A549 (cell line): ENCODE data around the gene TRIO. TPM values are rescaled to one million over a fixed set of nuclear protein-coding genes. Genes with fewer than 3 reads are reported as not detected.

Experiments used
- ATAC-seq, 2 experiments: fragments of 200-7000 bp in 1 of 2; fragments of >200 bp in 1 of 2; cut with Nextera tagmentation in 1 of 2; cut with Tn5 transposase in 1 of 2; 3 replicates each; pipeline versions ENCODE4 v1.8.0 to v1.9.1; 2018 to 2020; ENCODE audit warnings: mild to moderate bottlenecking in 1 of 2, moderate library complexity in 1 of 2
- CTCF ChIA-PET: fragments of 300-600 bp; sonication (Branson Sonifier 250); formaldehyde crosslinking; extraction: SDS; loops from one replicate; lab custom pipeline; 2021; ENCODE audit warnings: antibody characterized with exemption, inconsistent platforms; lab: Yijun Ruan, JAX
- POLR2A ChIA-PET: fragments of 350-600 bp; formaldehyde crosslinking; extraction: SDS; loops from one replicate; lab custom pipeline; 2021; ENCODE audit warnings: antibody characterized with exemption, inconsistent platforms; lab: Yijun Ruan, JAX
- DNase-seq, 2 experiments: peaks; one replicate each; pipeline versions ENCODE4 v3.0.0 to v3.0.0-alpha.2; 2011 to 2016; ENCODE audit warnings: low read depth in 1 of 2, low spot score in 1 of 2
- FAIRE-seq: peaks from 2 replicates; lab custom pipeline; 2011; peaks lifted over from hg19 to GRCh38; lab: Jason Lieb, UNC
- H3K27ac ChIP-seq, 2 experiments: fragments of >200 bp; sonication (Bioruptor Twin); formaldehyde crosslinking; 3 replicates each; pipeline ENCODE4 v1.5.1; 2016 to 2017
- H3K4me1 ChIP-seq: fragments of >200 bp; sonication (Bioruptor Twin); formaldehyde crosslinking; 3 replicates; pipeline ENCODE4 v1.6.1; 2016
- H3K4me2 ChIP-seq: fragments of >200 bp; sonication (Bioruptor Twin); formaldehyde crosslinking; 3 replicates; pipeline ENCODE4 v1.6.1; 2016
- H3K4me3 ChIP-seq: fragments of >200 bp; sonication (Bioruptor Twin); formaldehyde crosslinking; 3 replicates; pipeline ENCODE4 v1.5.1; 2016
- H3K9me3 ChIP-seq: fragments of >200 bp; sonication (Bioruptor Twin); formaldehyde crosslinking; 3 replicates; pipeline ENCODE4 v1.6.1; 2016
- BHLHE40 ChIP-seq: IDR thresholded peaks from 2 replicates; pipeline ENCODE4 v1.6.1; 2012; ENCODE audit warnings: low read depth, low read length, inconsistent platforms
- CBX2 ChIP-seq: fragments of 200-600 bp; sonication (generic); IDR thresholded peaks from 2 replicates; pipeline ENCODE4 v1.6.1; 2016; ENCODE audit warnings: low read depth, mild to moderate bottlenecking, borderline replicate concordance
- CBX8 ChIP-seq: fragments of 200-600 bp; sonication (generic); IDR thresholded peaks from 2 replicates; pipeline ENCODE4 v1.6.1; 2016
- CHD2 ChIP-seq: fragments of 150-350 bp; IDR thresholded peaks from 2 replicates; pipeline ENCODE4 v1.6.1; 2014; ENCODE audit warnings: low read length; ENCODE audit not compliant: partially characterized antibody
- EHF ChIP-seq: fragments of 250-450 bp; sonication (Bioruptor Pico); IDR thresholded peaks from 2 replicates; pipeline ENCODE4 v1.5.0; 2020; ENCODE audit warnings: mild to moderate bottlenecking
- FOSB ChIP-seq: fragments of 250-450 bp; sonication (Bioruptor Pico); IDR thresholded peaks from 2 replicates; pipeline ENCODE4 v1.5.0; 2020; ENCODE audit warnings: mild to moderate bottlenecking, moderate library complexity
- FOSL2 ChIP-seq, 2 experiments: fragments of 450-650 bp in 1 of 2; fragments of >200 bp in 1 of 2; sonication (Bioruptor Twin) in 1 of 2; formaldehyde crosslinking; IDR thresholded peaks; 2 replicates each; pipeline versions ENCODE4 v1.5.0 to v1.6.1; 2016 to 2020; ENCODE audit warnings: mild to moderate bottlenecking in 1 of 2, moderate library complexity in 1 of 2
- HDAC2 ChIP-seq: fragments of 200-600 bp; sonication (generic); IDR thresholded peaks from 2 replicates; pipeline ENCODE4 v1.6.1; 2016
- HOXA7 ChIP-seq: fragments of 250-450 bp; sonication (Bioruptor Pico); IDR thresholded peaks from 2 replicates; pipeline ENCODE4 v1.5.0; 2020; ENCODE audit warnings: mild to moderate bottlenecking, moderate library complexity
- HOXB13 ChIP-seq: fragments of 250-450 bp; sonication (Bioruptor Pico); IDR thresholded peaks from 2 replicates; pipeline ENCODE4 v1.5.0; 2020; ENCODE audit warnings: low read depth, mild to moderate bottlenecking, moderate library complexity
- JUN ChIP-seq, 2 experiments: fragments of >200 bp; sonication (Bioruptor Twin); formaldehyde crosslinking; IDR thresholded peaks; 2 replicates in 1 of 2; 3 replicates in 1 of 2; pipeline ENCODE4 v1.6.1; 2016 to 2017
- KDM1A ChIP-seq: fragments of 200-600 bp; sonication (generic); IDR thresholded peaks from 2 replicates; pipeline ENCODE4 v1.6.1; 2016; ENCODE audit warnings: low read depth, mild to moderate bottlenecking
- MYC ChIP-seq: IDR thresholded peaks from 2 replicates; pipeline ENCODE4 v1.6.1; 2012; ENCODE audit warnings: mild to moderate bottlenecking, inconsistent platforms, low read length, improper control_type of control experiment, borderline replicate concordance
- NFE2L2 ChIP-seq: fragments of 150-350 bp; conservative IDR thresholded peaks from 2 replicates; pipeline ENCODE4 v1.6.1; 2014; ENCODE audit warnings: low read length
- NPAS2 ChIP-seq: fragments of 250-450 bp; sonication (Bioruptor Pico); IDR thresholded peaks from 2 replicates; pipeline ENCODE4 v1.8.0; 2022; ENCODE audit warnings: mild to moderate bottlenecking, moderate library complexity, borderline replicate concordance
- PHF8 ChIP-seq: fragments of 200-600 bp; sonication (generic); IDR thresholded peaks from 2 replicates; pipeline ENCODE4 v1.6.1; 2016; ENCODE audit warnings: low read depth, mild to moderate bottlenecking, antibody characterized with exemption, moderate library complexity, borderline replicate concordance
- POLR2AphosphoS2 ChIP-seq: conservative IDR thresholded peaks from 2 replicates; pipeline ENCODE4 v1.6.1; 2012; ENCODE audit warnings: low read length, improper control_type of control experiment, inconsistent platforms
- RAD21 ChIP-seq, 2 experiments: fragments of >200 bp in 1 of 2; sonication (Bioruptor Twin) in 1 of 2; formaldehyde crosslinking in 1 of 2; IDR thresholded peaks in 1 of 2; conservative IDR thresholded peaks in 1 of 2; 2 replicates in 1 of 2; 3 replicates in 1 of 2; pipeline ENCODE4 v1.6.1; 2012 to 2018; ENCODE audit warnings: inconsistent platforms in 1 of 2
- RARB ChIP-seq: fragments of 250-450 bp; sonication (Bioruptor Pico); IDR thresholded peaks from 2 replicates; pipeline ENCODE4 v1.8.0; 2021; ENCODE audit warnings: mild to moderate bottlenecking, moderate library complexity
- RCOR1 ChIP-seq: fragments of 150-350 bp; IDR thresholded peaks from 2 replicates; pipeline ENCODE4 v1.6.1; 2014; ENCODE audit warnings: antibody characterized with exemption, low read length, low read depth
- RFX5 ChIP-seq: fragments of 450-650 bp; IDR thresholded peaks from 2 replicates; pipeline ENCODE4 v1.7.1; 2014; ENCODE audit warnings: antibody characterized with exemption, mild to moderate bottlenecking, moderate library complexity
- SREBF2 ChIP-seq: fragments of 450-650 bp; IDR thresholded peaks from 2 replicates; pipeline ENCODE4 v1.6.1; 2014; ENCODE audit warnings: mild to moderate bottlenecking, moderate library complexity
- TFCP2L1 ChIP-seq: fragments of 250-450 bp; sonication (Bioruptor Pico); IDR thresholded peaks from 2 replicates; pipeline ENCODE4 v1.5.0; 2021; ENCODE audit warnings: mild to moderate bottlenecking
- ZC3H11A ChIP-seq: fragments of 450-650 bp; IDR thresholded peaks from 2 replicates; pipeline ENCODE4 v1.6.1; 2014; ENCODE audit warnings: antibody characterized with exemption, mild to moderate bottlenecking
- ZFP36 ChIP-seq: fragments of 450-650 bp; IDR thresholded peaks from 2 replicates; pipeline ENCODE4 v1.6.1; 2014; ENCODE audit warnings: borderline replicate concordance; ENCODE audit not compliant: partially characterized antibody
- WGBS: methylation state at CpG from one replicate; pipeline ENCODE4 v1.1.6; 2017; ENCODE audit errors: missing lambda C conversion rate; 5-methylcytosine and 5-hydroxymethylcytosine counted together
- polyA plus RNA-seq, 4 experiments: library from polyadenylated mRNA; depleted of rRNA in 3 of 4; stranded (reverse); fragments of >200 nt; fragmentation: RNase III in 1 of 4; extraction: RNeasy Plus Mini Kit Qiagen cat#74134 plus additional on column Dnase treatment in 1 of 4; gene quantifications; 2 replicates in 3 of 4; 3 replicates in 1 of 4; pipeline ENCODE4 v1.2.3, GENCODE V29; 2011 to 2017
- TF ChIP-seq, protein P1 (sequence below): fragments of 200-600 bp; sonication (generic); IDR thresholded peaks from 2 replicates; pipeline ENCODE4 v1.6.1; 2016; ENCODE audit warnings: antibody characterized with exemption, mild to moderate bottlenecking, moderate library complexity
- TF ChIP-seq, protein P2 (sequence below): fragments of 250-450 bp; sonication (Bioruptor Pico); IDR thresholded peaks from 2 replicates; pipeline ENCODE4 v1.5.0; 2020; ENCODE audit warnings: low read depth, mild to moderate bottlenecking, moderate library complexity
- TF ChIP-seq, protein P3 (sequence below): fragments of 450-650 bp; IDR thresholded peaks from 2 replicates; pipeline ENCODE4 v1.6.1; 2014; ENCODE audit warnings: antibody characterized with exemption
- TF ChIP-seq, protein P4 (sequence below): fragments of 150-350 bp; IDR thresholded peaks from 2 replicates; pipeline ENCODE4 v1.6.1; 2014; ENCODE audit warnings: low read depth, mild to moderate bottlenecking, low read length

The TRIO gene
- polyA plus RNA-seq, 2 of the 4 experiments (the other 2 are of a cell fraction) = 47.5 to 79.0 TPM

DNA sequence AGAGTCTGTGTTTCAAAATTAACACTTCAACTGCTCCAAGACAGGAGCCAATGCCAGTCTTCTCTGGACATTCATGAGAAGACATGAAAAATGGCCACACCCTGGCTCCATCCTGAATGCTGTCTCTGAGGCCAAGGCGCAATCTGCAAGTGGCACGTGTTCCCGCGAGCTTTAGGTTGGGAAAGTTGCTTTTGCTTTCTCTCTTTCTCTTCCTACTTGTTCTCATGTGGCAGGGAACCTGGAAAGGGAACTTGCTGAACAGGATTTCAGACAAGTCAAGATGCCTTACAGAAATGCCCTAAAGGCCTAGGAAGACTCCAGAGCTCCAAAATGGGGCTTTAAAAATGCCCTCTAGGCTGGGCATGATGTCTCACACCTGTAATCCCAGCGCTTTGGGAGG, 346.5 kb downstream of the TRIO start:
- POLR2A ChIA-PET = no interaction called here
- WGBS = 97% methylated on average over 5 of the region's 5 CpGs
- TF ChIP-seq, protein P1, sequence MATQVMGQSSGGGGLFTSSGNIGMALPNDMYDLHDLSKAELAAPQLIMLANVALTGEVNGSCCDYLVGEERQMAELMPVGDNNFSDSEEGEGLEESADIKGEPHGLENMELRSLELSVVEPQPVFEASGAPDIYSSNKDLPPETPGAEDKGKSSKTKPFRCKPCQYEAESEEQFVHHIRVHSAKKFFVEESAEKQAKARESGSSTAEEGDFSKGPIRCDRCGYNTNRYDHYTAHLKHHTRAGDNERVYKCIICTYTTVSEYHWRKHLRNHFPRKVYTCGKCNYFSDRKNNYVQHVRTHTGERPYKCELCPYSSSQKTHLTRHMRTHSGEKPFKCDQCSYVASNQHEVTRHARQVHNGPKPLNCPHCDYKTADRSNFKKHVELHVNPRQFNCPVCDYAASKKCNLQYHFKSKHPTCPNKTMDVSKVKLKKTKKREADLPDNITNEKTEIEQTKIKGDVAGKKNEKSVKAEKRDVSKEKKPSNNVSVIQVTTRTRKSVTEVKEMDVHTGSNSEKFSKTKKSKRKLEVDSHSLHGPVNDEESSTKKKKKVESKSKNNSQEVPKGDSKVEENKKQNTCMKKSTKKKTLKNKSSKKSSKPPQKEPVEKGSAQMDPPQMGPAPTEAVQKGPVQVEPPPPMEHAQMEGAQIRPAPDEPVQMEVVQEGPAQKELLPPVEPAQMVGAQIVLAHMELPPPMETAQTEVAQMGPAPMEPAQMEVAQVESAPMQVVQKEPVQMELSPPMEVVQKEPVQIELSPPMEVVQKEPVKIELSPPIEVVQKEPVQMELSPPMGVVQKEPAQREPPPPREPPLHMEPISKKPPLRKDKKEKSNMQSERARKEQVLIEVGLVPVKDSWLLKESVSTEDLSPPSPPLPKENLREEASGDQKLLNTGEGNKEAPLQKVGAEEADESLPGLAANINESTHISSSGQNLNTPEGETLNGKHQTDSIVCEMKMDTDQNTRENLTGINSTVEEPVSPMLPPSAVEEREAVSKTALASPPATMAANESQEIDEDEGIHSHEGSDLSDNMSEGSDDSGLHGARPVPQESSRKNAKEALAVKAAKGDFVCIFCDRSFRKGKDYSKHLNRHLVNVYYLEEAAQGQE = no peak
- TF ChIP-seq FOSB (CRISPR knock-in tag) (no peak), HDAC2 (no peak), CBX2 (no peak), NFE2L2 (no peak), NPAS2 (CRISPR knock-in tag) (no peak), RARB (no peak), PHF8 (no peak), ZC3H11A (no peak), CBX8 (no peak), KDM1A (no peak), BHLHE40 (no peak), MYC (no peak), CHD2 (no peak), FOSL2 (IDR thresholded peaks at IDR 0.05) (no peak), FOSL2 (CRISPR knock-in tag; IDR thresholded peaks at IDR 0.05) (no peak), HOXA7 (CRISPR knock-in tag) (no peak), RAD21 (conservative IDR thresholded peaks at IDR 0.05 in 1 of 2, IDR thresholded peaks at IDR 0.05 in 1 of 2) (no peak), HOXB13 (no peak), POLR2AphosphoS2 (no peak)
- no peak overlapping the region for H3K4me2 ChIP-seq
- H3K4me3 ChIP-seq = no peak overlapping the region
- DNase-seq = no peak
- no peaks in the 10 kb centered on the region for H3K9me3 ChIP-seq
- CTCF ChIA-PET = no interaction called here
- ATAC-seq = no peak
- no peak for FAIRE-seq
- H3K27ac ChIP-seq = no peak overlapping the region
- no peaks in the 10 kb centered on the region for H3K4me1 ChIP-seq

DNA sequence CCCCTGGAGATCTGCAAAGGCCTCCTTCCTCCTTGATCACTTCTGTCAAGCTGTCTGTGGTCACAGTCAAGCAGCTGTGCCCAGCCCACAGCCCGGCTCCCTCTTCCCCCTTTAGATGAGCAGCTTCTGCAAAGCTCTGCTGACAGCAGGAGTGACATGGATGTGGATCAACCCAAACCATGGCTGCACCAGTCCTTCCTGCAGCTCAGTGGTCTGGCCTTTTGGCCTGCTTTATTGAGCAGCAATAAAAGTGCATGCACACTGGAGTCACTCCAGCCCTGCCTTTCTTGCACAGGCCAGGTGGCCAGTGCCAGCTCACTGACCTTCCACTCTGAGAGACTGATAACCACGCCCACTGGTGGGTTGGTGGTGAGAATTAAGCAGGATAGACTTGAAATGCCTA, 347.2 kb downstream of the TRIO start:
- TF ChIP-seq CBX2 (no peak), EHF (no peak), RCOR1 (no peak), PHF8 (no peak), JUN (IDR thresholded peaks at IDR 0.05) (no peak), SREBF2 (no peak), RFX5 (no peak), TFCP2L1 (CRISPR knock-in tag) (no peak), HDAC2 (no peak), ZFP36 (no peak)
- TF ChIP-seq, protein P2, sequence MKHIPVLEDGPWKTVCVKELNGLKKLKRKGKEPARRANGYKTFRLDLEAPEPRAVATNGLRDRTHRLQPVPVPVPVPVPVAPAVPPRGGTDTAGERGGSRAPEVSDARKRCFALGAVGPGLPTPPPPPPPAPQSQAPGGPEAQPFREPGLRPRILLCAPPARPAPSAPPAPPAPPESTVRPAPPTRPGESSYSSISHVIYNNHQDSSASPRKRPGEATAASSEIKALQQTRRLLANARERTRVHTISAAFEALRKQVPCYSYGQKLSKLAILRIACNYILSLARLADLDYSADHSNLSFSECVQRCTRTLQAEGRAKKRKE (CRISPR knock-in tag) = no peak
- TF ChIP-seq, protein P3, sequence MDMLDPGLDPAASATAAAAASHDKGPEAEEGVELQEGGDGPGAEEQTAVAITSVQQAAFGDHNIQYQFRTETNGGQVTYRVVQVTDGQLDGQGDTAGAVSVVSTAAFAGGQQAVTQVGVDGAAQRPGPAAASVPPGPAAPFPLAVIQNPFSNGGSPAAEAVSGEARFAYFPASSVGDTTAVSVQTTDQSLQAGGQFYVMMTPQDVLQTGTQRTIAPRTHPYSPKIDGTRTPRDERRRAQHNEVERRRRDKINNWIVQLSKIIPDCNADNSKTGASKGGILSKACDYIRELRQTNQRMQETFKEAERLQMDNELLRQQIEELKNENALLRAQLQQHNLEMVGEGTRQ = no peak
- TF ChIP-seq, protein P4, sequence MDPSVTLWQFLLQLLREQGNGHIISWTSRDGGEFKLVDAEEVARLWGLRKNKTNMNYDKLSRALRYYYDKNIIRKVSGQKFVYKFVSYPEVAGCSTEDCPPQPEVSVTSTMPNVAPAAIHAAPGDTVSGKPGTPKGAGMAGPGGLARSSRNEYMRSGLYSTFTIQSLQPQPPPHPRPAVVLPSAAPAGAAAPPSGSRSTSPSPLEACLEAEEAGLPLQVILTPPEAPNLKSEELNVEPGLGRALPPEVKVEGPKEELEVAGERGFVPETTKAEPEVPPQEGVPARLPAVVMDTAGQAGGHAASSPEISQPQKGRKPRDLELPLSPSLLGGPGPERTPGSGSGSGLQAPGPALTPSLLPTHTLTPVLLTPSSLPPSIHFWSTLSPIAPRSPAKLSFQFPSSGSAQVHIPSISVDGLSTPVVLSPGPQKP = no peak
- TF ChIP-seq, all 56 proteins: peak for 0
- no peak for FAIRE-seq
- Histone ChIP-seq H3K4me2 (no peak overlapping the region), H3K4me3 (no peak overlapping the region), H3K27ac (no peak overlapping the region), H3K9me3 (no peaks in the 10 kb centered on the region), H3K4me1 (no peaks in the 10 kb centered on the region)
- 95% methylated on average over 2 of the region's 2 CpGs for WGBS
- DNase-seq = no peak
- ATAC-seq = no peak
- ChIA-PET POLR2A (no interaction called here), CTCF (no interaction called here)
